GM12892 (cell line): ENCODE data around the gene TAF13. TPM values are rescaled to one million over a fixed set of nuclear protein-coding genes. Genes with fewer than 3 reads are reported as not detected.
A peak's percentile ranks its signal among the peaks of the same experiment; 100 is the strongest.

ENCODE experiments used
- DNase-seq: peaks from one replicate; pipeline ENCODE4 v3.0.0; 2011; ENCODE audit not compliant: insufficient read length
- FAIRE-seq: peaks from 2 replicates; lab custom pipeline; 2011; peaks lifted over from hg19 to GRCh38; lab: Jason Lieb, UNC
- POLR2A ChIP-seq: IDR thresholded peaks from 2 replicates; pipeline ENCODE4 v1.6.1; 2011; ENCODE audit warnings: low read depth, low read length, control low read depth
- POLR2AphosphoS5 ChIP-seq: IDR thresholded peaks from 2 replicates; pipeline ENCODE4 v1.6.1; 2011; ENCODE audit warnings: low read depth, low read length, control low read depth
- TAF1 ChIP-seq: IDR thresholded peaks from 2 replicates; pipeline ENCODE4 v1.6.1; 2011; ENCODE audit warnings: low read depth, mild to moderate bottlenecking, control low read depth, low read length, borderline replicate concordance
- polyA plus RNA-seq: library from polyadenylated mRNA; unstranded; fragments of >200 nt; gene quantifications from one replicate; pipeline ENCODE4 v1.2.1, GENCODE V29; 2012; ENCODE audit warnings: missing spikeins, inconsistent platforms; ENCODE audit not compliant: missing spikeins

The TAF13 gene
- polyA plus RNA-seq, result 23.5 TPM

GRCh38 chr1:109075531-109076490 is at the start of gene TAF13:
TSS of gene TAF13 (minus strand) at chr1:109076003. CDS start at chr1:109075947, 56 bp downstream.
- TF ChIP-seq POLR2AphosphoS5 (peak; percentile 97), POLR2A (peak; percentile 97), TAF1 (peak; percentile 77)
- FAIRE-seq, result peak; percentile 95
- DNase-seq, result peak; percentile 92

DNA sequence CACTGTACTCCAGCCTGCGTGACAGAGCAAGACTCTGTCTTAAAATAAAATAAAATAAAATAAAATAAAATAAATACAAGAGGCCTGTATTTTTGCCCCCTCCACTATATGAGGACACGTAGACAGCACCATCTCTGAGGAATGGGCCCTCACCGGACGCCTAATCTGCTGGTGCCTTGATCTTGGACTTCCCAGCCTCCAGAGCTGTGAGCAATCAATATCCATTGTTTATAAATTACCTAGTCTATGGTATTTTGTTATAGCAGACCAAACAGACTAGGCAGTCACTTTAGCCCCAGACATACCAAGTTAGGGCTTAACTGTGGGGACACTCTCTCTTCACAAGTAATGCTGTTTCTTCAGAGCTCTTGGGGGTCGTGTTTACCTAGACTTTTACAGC is 44.6 kb upstream of the TAF13 start:
- FAIRE-seq, result no peak
- no peak for DNase-seq
- TF ChIP-seq TAF1, result no peak
- no peak for TF ChIP-seq POLR2A
- no peak for TF ChIP-seq POLR2AphosphoS5

GRCh38 chr1:109118089-109118488 is 42.3 kb upstream of the TAF13 start:
- TF ChIP-seq POLR2AphosphoS5 (no peak), TAF1 (no peak), POLR2A (no peak)
- FAIRE-seq, result no peak
- no peak for DNase-seq

DNA sequence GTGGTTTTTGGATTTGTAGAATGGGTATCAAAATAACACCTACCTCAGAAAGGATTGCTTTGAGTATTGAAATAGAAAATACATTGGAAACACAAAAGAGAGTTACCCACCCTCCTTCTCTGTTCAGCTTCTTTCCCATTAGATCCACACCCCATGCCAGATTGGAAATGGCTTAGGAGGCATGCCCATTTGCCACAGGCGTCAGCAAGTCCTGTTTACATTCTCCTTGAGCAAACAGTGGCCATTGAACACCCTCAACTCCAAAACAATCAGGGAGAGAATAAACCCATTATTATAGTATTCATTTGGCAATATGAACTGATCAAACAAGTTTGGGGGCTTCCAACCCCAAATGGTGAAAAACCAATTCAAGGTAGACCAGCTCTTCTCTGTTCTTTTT is 40.5 kb upstream of the TAF13 start:
- TF ChIP-seq TAF1, result no peak
- TF ChIP-seq POLR2AphosphoS5, result no peak
- no peak for TF ChIP-seq POLR2A
- DNase-seq (no peak), FAIRE-seq (no peak)

DNA sequence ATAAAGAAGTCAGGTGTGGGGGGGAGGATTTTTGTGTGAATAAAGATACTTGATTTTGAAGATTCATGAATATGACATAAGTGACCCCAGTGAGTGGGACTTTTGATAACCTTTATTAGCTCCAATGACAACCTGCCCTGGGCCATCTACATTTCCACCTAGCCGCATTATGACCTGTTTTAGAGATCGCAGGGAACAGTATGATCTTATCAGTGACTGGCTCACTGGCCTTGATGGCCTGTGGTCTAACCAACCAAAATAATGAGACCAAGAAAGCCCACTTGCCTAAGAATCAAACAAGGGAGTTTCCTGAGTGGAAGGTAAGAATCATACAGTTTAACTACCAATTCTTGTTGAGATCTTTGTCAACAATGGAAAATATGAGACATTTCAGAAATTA is 39.9 kb upstream of the TAF13 start:
- TF ChIP-seq POLR2AphosphoS5 (no peak), TAF1 (no peak), POLR2A (no peak)

DNA sequence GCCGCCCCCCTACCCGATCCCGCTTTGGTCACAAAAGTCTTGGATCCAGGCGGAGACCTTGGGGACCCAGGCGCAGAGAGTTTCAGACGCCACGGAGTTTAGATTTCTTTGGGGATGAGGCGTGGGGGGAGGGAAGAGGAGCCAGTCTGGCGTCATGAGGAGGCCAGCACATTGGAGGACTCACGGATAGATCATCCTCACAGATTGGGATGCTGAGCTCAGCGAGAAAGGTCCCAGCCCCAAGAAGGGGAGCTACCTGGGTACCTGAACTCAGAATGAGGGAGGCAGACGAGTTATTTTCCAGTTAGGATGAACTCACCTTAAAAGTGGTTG is 38.5 kb upstream of the TAF13 start:
- FAIRE-seq (no peak), DNase-seq (no peak)
- TF ChIP-seq TAF1, result no peak
- no peak for TF ChIP-seq POLR2AphosphoS5
- no peak for TF ChIP-seq POLR2A

More for the DNA sequence above, 39.9 kb upstream of the TAF13 start:
- DNase-seq (no peak), FAIRE-seq (no peak)

DNA sequence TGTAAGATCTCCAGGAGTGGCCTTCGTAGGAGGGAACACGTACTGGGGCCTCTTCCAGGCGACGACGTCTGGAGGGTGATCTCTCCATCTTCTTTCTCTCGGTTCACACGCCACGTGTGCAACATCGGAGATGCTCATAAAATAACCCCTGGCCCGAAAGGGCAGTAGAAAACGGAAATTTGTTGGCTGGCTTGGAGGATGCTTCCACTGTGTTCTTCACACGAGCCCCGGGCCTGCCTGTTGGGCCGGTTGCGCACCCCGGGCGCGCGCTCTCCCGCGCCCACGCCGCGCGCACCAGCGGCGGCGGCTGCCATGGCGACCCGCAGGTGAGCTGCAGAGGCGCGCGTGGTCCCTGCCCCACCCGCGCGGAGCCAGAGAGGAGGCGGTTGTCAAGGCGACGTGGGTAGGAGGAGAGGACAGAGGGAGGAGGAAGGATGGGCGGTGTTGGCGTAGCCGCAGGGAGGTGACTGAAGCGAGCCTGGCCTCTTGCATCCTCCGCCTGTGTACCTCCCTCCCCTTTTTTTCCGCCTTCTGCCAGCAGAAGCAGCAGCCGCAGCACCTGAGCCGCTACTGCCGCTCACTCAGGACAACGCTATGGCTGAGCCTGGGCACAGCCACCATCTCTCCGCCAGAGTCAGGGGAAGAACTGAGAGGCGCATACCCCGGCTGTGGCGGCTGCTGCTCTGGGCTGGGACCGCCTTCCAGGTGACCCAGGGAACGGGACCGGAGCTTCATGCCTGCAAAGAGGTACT is 38.0 kb upstream of the TAF13 start, which contains the start of gene ELAPOR1:
TSS of gene ELAPOR1 (plus strand) at position 526 of the 752 bp plus-strand sequence. CDS start at position 595, 69 bp downstream.
- TF ChIP-seq POLR2AphosphoS5 (no peak), POLR2A (no peak), TAF1 (no peak)
- DNase-seq (peak; percentile 36), FAIRE-seq (no peak)

- no peak for TF ChIP-seq TAF1
- TF ChIP-seq POLR2AphosphoS5, result no peak
- TF ChIP-seq POLR2A, result no peak
- no peak for FAIRE-seq
Measured at GRCh38 chr1:109112652-109113285, 37.0 kb upstream of the TAF13 start.

DNA sequence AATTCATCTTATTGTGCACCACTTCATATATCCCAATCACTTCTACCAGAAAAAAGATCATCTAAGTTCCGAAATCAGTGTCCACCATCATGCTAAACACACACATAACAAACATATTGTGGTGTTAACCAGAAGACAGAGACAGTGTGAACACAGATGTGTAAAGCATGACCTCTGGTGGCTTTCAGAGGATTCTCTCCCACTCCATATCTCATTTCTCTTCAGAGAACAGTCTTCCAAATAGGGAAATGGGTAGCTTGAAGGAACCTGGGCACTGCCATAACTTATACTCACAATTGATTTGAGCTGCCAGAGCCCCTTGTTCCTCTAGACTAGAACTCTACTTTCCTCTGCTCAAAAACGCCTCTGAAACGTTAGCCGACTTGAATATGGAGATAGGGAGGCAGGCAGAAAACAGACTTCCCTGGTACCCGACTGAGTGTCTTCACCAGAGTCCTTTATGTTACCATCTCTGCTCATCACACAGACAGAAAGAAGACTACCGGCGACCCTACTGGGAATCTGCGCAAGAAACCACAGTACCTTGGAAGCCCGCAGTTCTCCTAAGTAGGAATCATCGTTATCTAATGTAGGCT is 36.4 kb upstream of the TAF13 start:
- DNase-seq (no peak), FAIRE-seq (no peak)
- TF ChIP-seq POLR2A (no peak), TAF1 (no peak), POLR2AphosphoS5 (no peak)

More at GRCh38 chr1:109112652-109113285, 37.0 kb upstream of the TAF13 start:
- peak; percentile 58 for DNase-seq

- DNase-seq, result no peak
- no peak for TF ChIP-seq POLR2AphosphoS5
- no peak for TF ChIP-seq POLR2A
- no peak for TF ChIP-seq TAF1
- no peak for FAIRE-seq
Measured at GRCh38 chr1:109111386-109112055, 35.7 kb upstream of the TAF13 start.
